Activated CD4-positive, alpha-beta T cell treated with anti-CD3 and anti-CD28 coated beads for 36 hours (primary cell): ENCODE measurements around the gene BCAS1. TPM values are rescaled to one million over a fixed set of nuclear protein-coding genes. Genes with fewer than 3 reads are reported as not detected.

ENCODE experiments used
- ATAC-seq: fragments of 200-7000 bp; cut with Tn5 transposase; one replicate; pipeline ENCODE4 v1.10.0; 2021; ENCODE audit warnings: mild to moderate bottlenecking, moderate library complexity
- CTCF ChIA-PET: fragments of 350-600 bp; sonication (Branson Sonifier 250); formaldehyde crosslinking; loops from one replicate; lab custom pipeline; 2021; ENCODE audit warnings: antibody characterized with exemption; lab: Charles Lee
- POLR2A ChIA-PET: fragments of 350-600 bp; sonication (Branson Sonifier 250); formaldehyde crosslinking; loops from one replicate; lab custom pipeline; 2021; ENCODE audit warnings: antibody characterized with exemption, inconsistent platforms; lab: Charles Lee
- DNase-seq: peaks from one replicate; pipeline ENCODE4 v3.0.0-alpha.2; 2020
- H3K27ac Mint-ChIP-seq: one replicate; pipeline ENCODE4 v1.8.0; 2021; ENCODE audit warnings: mixed read lengths
- H3K27me3 Mint-ChIP-seq: one replicate; pipeline ENCODE4 v1.8.0; 2021; ENCODE audit warnings: mixed read lengths
- H3K36me3 Mint-ChIP-seq: one replicate; pipeline ENCODE4 v1.8.0; 2021; ENCODE audit warnings: low read depth, mixed read lengths
- H3K4me1 Mint-ChIP-seq: one replicate; pipeline ENCODE4 v1.8.0; 2021; ENCODE audit warnings: mixed read lengths
- H3K4me3 Mint-ChIP-seq: one replicate; pipeline ENCODE4 v1.8.0; 2021; ENCODE audit warnings: mild to moderate bottlenecking, moderate library complexity, mixed read lengths
- H3K9me3 Mint-ChIP-seq: one replicate; pipeline ENCODE4 v1.8.0; 2021; ENCODE audit warnings: low read depth, mixed read lengths
- intact Hi-C, 2 experiments: fragments of 100-400 bp; cut with DNase I in 1 of 2; cut with micrococcal nuclease in 1 of 2; formaldehyde crosslinking; loops; one replicate each; pipeline versions ENCODE4 v1.14.2 to v1.15.1; 2022 to 2024; cut with DNase I, micrococcal nuclease
- total RNA-seq, 2 experiments: library from RNA; stranded (reverse); gene quantifications; one replicate each; pipeline ENCODE4 v1.2.3, GENCODE V29; 2021

Gene BCAS1
- total RNA-seq, 2 experiments from 2014 or later: 0.09 to 0.14 TPM

GRCh38 chr20:53957451-53958172 lies 112.8 kb downstream of the BCAS1 start:
- peaks cover 3% of the 10 kb centered on the region for H3K9me3 Mint-ChIP-seq
- H3K4me3 Mint-ChIP-seq: no peak overlapping the region
- ATAC-seq: no peak
- CTCF ChIA-PET: interaction anchor here (1.2 to 3.9 kb wide), 2 partner anchors 12 to 104 kb away, joined by 3 to 14 read pairs; no protein-coding TSS in a partner anchor
- POLR2A ChIA-PET: no interaction called here
- intact Hi-C loops: no loop called here
- peaks cover 4% of the 10 kb centered on the region for H3K27me3 Mint-ChIP-seq
- DNase-seq: no peak
- H3K36me3 Mint-ChIP-seq: no peaks in the 10 kb centered on the region
- H3K4me1 Mint-ChIP-seq: peaks cover 2% of the 10 kb centered on the region
- no peak overlapping the region for H3K27ac Mint-ChIP-seq

GRCh38 chr20:53956013-53956715 lies 114.2 kb downstream of the BCAS1 start:
- DNase-seq (no peak), ATAC-seq (no peak)
- POLR2A ChIA-PET: interaction anchor here (0.6 to 0.7 kb wide), 2 partner anchors 18 to 22 kb away, joined by 3 to 4 read pairs; no protein-coding TSS in a partner anchor
- Mint-ChIP-seq H3K4me3 (no peak overlapping the region), H3K36me3 (no peaks in the 10 kb centered on the region), H3K27me3 (peaks cover 4% of the 10 kb centered on the region), H3K4me1 (no peaks in the 10 kb centered on the region), H3K9me3 (peaks cover 8% of the 10 kb centered on the region), H3K27ac (no peak overlapping the region)
- intact Hi-C loops: no loop called here
- CTCF ChIA-PET: interaction anchor here (0.9 to 3.9 kb wide), 3 partner anchors 12 to 356 kb away, joined by 3 to 14 read pairs (median 3); no protein-coding TSS in a partner anchor

GRCh38 chr20:53954723-53955658 lies 115.4 kb downstream of the BCAS1 start:
- Mint-ChIP-seq H3K9me3 (peaks cover 8% of the 10 kb centered on the region), H3K27ac (no peak overlapping the region), H3K4me1 (peaks cover 6% of the 10 kb centered on the region), H3K4me3 (no peak overlapping the region), H3K36me3 (no peaks in the 10 kb centered on the region), H3K27me3 (peaks cover 4% of the 10 kb centered on the region)
- ChIA-PET CTCF (interaction anchor here (0.7 to 0.9 kb wide), 3 partner anchors 23 to 354 kb away, joined by 3 read pairs; no protein-coding TSS in a partner anchor), POLR2A (no interaction called here)
- DNase-seq (no peak), ATAC-seq (no peak)
- intact Hi-C loops: no loop called here

- no peaks in the 10 kb centered on the region for H3K36me3 Mint-ChIP-seq
- peaks cover 8% of the 10 kb centered on the region for H3K9me3 Mint-ChIP-seq
- DNase-seq (no peak), ATAC-seq (no peak)
- no peaks in the 10 kb centered on the region for H3K27me3 Mint-ChIP-seq
- intact Hi-C loops: no loop called here
- H3K4me3 Mint-ChIP-seq: no peak overlapping the region
- peaks cover 29% of the 10 kb centered on the region for H3K4me1 Mint-ChIP-seq
- no peak overlapping the region for H3K27ac Mint-ChIP-seq
- POLR2A ChIA-PET: no interaction called here
- CTCF ChIA-PET: no interaction called here
These were observed 117.8 kb downstream of the BCAS1 start for GRCh38 chr20:53952528-53953096.

GRCh38 chr20:53950578-53950977 lies 119.8 kb downstream of the BCAS1 start:
- DNase-seq: no peak
- Mint-ChIP-seq H3K27me3 (no peaks in the 10 kb centered on the region), H3K4me3 (no peak overlapping the region), H3K9me3 (peaks cover 8% of the 10 kb centered on the region), H3K4me1 (peaks cover 29% of the 10 kb centered on the region), H3K27ac (no peak overlapping the region), H3K36me3 (no peaks in the 10 kb centered on the region)
- ATAC-seq: no peak
- POLR2A ChIA-PET: no interaction called here
- intact Hi-C loops: no loop called here
- CTCF ChIA-PET: interaction anchor here (0.7 to 1.5 kb wide), 7 partner anchors 10 to 895 kb away, joined by 3 to 7 read pairs (median 3); partner anchors contain the start of gene PFDN4

DNA sequence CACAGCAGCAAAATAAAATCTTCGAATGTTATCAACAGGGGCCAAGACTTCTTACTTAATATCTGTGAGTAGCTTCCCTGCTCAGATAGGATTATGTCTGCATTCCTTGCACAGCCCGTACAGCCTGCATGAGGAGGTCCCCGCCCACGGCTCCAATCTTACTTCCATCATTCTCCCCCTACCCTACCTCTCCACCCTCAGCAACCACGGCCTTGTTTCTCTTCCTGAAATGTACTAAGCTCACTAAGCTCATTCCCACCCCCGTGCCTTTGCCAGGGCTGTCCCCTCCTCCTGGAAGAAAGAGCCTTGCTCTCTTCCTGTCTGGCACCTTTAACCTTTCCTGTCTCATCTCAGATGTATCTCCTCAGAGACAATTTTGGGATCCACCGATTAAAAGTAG lies 120.4 kb downstream of the BCAS1 start:
- DNase-seq (peak; percentile 19), ATAC-seq (no peak)
- Mint-ChIP-seq H3K36me3 (no peaks in the 10 kb centered on the region), H3K27me3 (no peaks in the 10 kb centered on the region), H3K9me3 (peaks cover 8% of the 10 kb centered on the region), H3K27ac (no peak overlapping the region), H3K4me1 (peaks cover 29% of the 10 kb centered on the region), H3K4me3 (no peak overlapping the region)
- intact Hi-C loops: no loop called here
- ChIA-PET CTCF (interaction anchor here (0.5 to 1.5 kb wide), 8 partner anchors 10 to 420 kb away, joined by 3 to 7 read pairs (median 3); partner anchors contain the start of gene PFDN4), POLR2A (interaction anchor here (0.8 kb wide), 1 partner anchor 14 kb away, joined by 3 read pairs; no protein-coding TSS in a partner anchor)

GRCh38 chr20:53949319-53949839 lies 121.0 kb downstream of the BCAS1 start:
- CTCF ChIA-PET: interaction anchor here (0.5 to 1.5 kb wide), 9 partner anchors 10 to 419 kb away, joined by 3 to 7 read pairs (median 3); partner anchors contain the start of gene PFDN4
- peaks cover 29% of the 10 kb centered on the region for H3K4me1 Mint-ChIP-seq
- H3K27me3 Mint-ChIP-seq: no peaks in the 10 kb centered on the region
- peak; percentile 94 for ATAC-seq
- peak; percentile 88 for DNase-seq
- peaks cover 8% of the 10 kb centered on the region for H3K9me3 Mint-ChIP-seq
- intact Hi-C loops: loop anchor here (5.0 to 10.0 kb wide), 7 partner anchors 255 to 1645 kb away; partner anchors contain the start of genes PFDN4 (in 2 of the 2) and TSHZ2 (in 1 of the 2)
- peak overlapping the region; percentile 64 for H3K4me3 Mint-ChIP-seq
- H3K27ac Mint-ChIP-seq: peak overlapping the region; percentile 92
- no peaks in the 10 kb centered on the region for H3K36me3 Mint-ChIP-seq
- POLR2A ChIA-PET: interaction anchor here (0.8 kb wide), 1 partner anchor 14 kb away, joined by 3 read pairs; no protein-coding TSS in a partner anchor

GRCh38 chr20:53948383-53949318 lies 121.7 kb downstream of the BCAS1 start:
- Mint-ChIP-seq H3K9me3 (peaks cover 8% of the 10 kb centered on the region), H3K27ac (peak overlapping the region; percentile 92), H3K4me3 (peak overlapping the region; percentile 64), H3K27me3 (no peaks in the 10 kb centered on the region), H3K36me3 (no peaks in the 10 kb centered on the region), H3K4me1 (peaks cover 33% of the 10 kb centered on the region)
- ATAC-seq: peak; percentile 70
- CTCF ChIA-PET: interaction anchor here (0.6 to 1.5 kb wide), 5 partner anchors 9 to 401 kb away, joined by 3 to 7 read pairs (median 4); no protein-coding TSS in a partner anchor
- intact Hi-C loops: loop anchor here (5.0 to 10.0 kb wide), 7 partner anchors 256 to 1644 kb away; partner anchors contain the start of genes PFDN4 (in 2 of the 2) and TSHZ2 (in 1 of the 2)
- DNase-seq: peak; percentile 29
- POLR2A ChIA-PET: no interaction called here

DNA sequence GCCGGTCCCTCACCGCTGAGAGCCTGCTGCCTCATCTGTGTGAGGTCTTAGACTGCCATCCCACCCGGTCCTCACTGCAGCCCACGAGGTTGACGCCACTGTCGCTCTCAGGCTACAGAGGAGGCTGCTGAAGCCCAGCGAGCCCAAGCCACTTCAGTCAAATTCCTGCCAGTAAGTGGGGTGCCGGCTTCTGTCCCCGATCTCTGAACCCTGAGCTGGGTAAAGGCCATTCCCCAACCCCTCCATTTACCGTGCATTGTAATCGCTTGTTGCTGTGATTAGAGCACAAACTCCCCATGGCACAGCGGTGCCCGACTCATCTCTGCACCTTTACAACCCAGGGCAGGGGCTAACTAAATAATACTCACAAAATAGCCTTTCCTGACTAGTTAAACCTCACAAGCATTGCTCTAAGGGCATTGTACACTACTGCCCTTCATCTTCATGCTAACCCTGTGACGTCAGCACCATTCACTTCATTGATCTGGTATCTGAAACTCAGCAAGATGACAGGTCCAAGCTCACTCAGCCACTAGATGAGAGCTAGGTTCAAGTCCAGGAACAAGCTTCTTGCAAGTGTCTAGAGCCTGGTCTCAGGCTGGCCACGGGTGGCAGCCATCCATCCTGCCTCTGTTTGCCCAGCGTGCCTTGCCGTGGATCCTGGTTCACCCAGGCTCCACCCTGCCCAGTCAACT lies 122.7 kb downstream of the BCAS1 start:
- no peak overlapping the region for H3K4me3 Mint-ChIP-seq
- ATAC-seq (no peak), DNase-seq (no peak)
- H3K36me3 Mint-ChIP-seq: no peaks in the 10 kb centered on the region
- no peaks in the 10 kb centered on the region for H3K27me3 Mint-ChIP-seq
- H3K9me3 Mint-ChIP-seq: peaks cover 5% of the 10 kb centered on the region
- CTCF ChIA-PET: interaction anchor here (1.1 to 1.5 kb wide), 3 partner anchors 29 to 400 kb away, joined by 3 to 5 read pairs (median 3); no protein-coding TSS in a partner anchor
- no peak overlapping the region for H3K27ac Mint-ChIP-seq
- intact Hi-C loops: loop anchor here (5.0 to 10.0 kb wide), 7 partner anchors 257 to 1643 kb away; partner anchors contain the start of genes PFDN4 (in 2 of the 2) and TSHZ2 (in 1 of the 2)
- peaks cover 33% of the 10 kb centered on the region for H3K4me1 Mint-ChIP-seq
- POLR2A ChIA-PET: no interaction called here
